ENCODE results near the gene SNX18.

The SNX18 gene

DNA sequence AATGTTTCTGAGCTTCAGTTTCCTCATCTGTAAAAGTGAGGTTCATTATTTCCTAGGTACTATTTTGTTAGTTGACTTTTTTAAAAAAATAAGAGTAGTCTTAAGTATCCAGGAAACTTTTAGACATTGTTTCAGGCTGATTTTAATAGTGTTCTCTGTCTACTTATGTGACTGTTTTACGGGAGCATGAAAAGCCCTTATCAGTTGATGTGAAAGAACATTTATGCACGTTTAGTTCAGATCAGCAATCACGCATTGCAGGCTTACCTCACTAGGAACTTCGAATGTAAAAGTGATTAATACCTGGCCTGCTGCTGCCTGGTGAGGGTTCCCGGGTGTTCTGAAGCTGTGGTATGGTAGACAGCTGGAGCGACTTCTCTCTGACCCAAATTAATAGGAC lies 8.1 kb downstream of the SNX18 start:
- TF ChIP-seq, protein P1, sequence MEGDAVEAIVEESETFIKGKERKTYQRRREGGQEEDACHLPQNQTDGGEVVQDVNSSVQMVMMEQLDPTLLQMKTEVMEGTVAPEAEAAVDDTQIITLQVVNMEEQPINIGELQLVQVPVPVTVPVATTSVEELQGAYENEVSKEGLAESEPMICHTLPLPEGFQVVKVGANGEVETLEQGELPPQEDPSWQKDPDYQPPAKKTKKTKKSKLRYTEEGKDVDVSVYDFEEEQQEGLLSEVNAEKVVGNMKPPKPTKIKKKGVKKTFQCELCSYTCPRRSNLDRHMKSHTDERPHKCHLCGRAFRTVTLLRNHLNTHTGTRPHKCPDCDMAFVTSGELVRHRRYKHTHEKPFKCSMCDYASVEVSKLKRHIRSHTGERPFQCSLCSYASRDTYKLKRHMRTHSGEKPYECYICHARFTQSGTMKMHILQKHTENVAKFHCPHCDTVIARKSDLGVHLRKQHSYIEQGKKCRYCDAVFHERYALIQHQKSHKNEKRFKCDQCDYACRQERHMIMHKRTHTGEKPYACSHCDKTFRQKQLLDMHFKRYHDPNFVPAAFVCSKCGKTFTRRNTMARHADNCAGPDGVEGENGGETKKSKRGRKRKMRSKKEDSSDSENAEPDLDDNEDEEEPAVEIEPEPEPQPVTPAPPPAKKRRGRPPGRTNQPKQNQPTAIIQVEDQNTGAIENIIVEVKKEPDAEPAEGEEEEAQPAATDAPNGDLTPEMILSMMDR (IDR thresholded peaks at IDR 0.05; ENCODE audit: extremely low read depth, missing control alignments): no peak
- DNase-seq (ENCODE audit: low spot score): no peak

- no peak for DNase-seq (ENCODE audit: low spot score)
- TF ChIP-seq, protein P1 (IDR thresholded peaks at IDR 0.05; ENCODE audit: extremely low read depth, missing control alignments): no peak
Observed at GRCh38 chr5:54526604-54527288, 9.2 kb downstream of the SNX18 start.

- DNase-seq (ENCODE audit: low spot score): no peak
- TF ChIP-seq, protein P1 (IDR thresholded peaks at IDR 0.05; ENCODE audit: extremely low read depth, missing control alignments): no peak
Observed at GRCh38 chr5:54528633-54529209, 11.2 kb downstream of the SNX18 start.

DNA sequence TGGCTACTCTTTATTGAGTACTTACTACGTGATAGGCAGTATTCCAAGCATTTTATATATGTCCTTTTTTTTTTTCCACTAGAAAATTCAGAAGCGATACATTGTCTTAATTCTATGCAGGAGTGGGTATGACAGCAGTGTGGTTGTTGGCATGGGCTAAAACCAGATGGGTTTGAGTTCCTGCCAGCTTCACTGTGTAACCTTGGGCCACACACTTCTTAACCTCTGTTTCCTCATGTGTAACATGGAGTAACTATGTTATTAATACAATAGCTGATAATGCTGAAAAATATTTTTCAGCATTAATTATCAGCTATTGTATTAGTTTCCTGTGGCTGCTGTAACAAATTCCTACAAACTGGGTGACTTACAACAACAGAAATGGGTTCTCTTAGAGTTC lies 12.0 kb downstream of the SNX18 start:
- no peak for DNase-seq (ENCODE audit: low spot score)

DNA sequence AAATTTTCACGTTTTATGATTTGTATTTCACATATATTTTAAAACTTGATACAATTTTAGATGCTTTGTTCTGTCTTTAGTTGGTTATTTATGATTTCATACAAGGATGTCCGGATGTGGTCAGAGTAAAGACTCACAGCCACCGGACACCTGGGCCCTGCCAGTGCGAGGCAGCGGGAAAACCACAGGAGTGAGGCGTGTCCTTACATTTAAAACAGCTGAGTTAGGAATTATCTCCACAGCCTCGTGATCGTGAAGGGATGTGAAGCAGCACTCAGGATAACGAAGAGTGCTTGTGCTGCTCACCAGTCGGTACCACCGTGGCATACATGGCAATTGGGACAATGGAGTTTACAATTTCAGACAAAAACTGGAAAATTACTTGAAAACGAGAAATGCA lies 14.0 kb downstream of the SNX18 start:
- TF ChIP-seq, protein P1 (IDR thresholded peaks at IDR 0.05; ENCODE audit: extremely low read depth, missing control alignments): no peak
- DNase-seq (ENCODE audit: low spot score): no peak

More for the DNA sequence above, 12.0 kb downstream of the SNX18 start:
- TF ChIP-seq, protein P1 (IDR thresholded peaks at IDR 0.05; ENCODE audit: extremely low read depth, missing control alignments): no peak

- TF ChIP-seq, protein P1 (IDR thresholded peaks at IDR 0.05; ENCODE audit: extremely low read depth, missing control alignments): no peak
- DNase-seq (ENCODE audit: low spot score): no peak
Observed at GRCh38 chr5:54533541-54534190, 16.1 kb downstream of the SNX18 start.

Data from GM20000 (cell line).